Endothelial cell of umbilical vein (primary cell): ENCODE data around the gene HID1. TPM values are rescaled to one million over a fixed set of nuclear protein-coding genes. Genes with fewer than 3 reads are reported as not detected.

Source experiments
- BruUV-seq: library from RNA; stranded (reverse); fragments of 400-500 nt; replicated peaks from 2 replicates; lab custom pipeline; 2021; lab: Mats Ljungman, UMichigan
- CTCF ChIA-PET: fragments of 300-600, 350-600 bp; sonication (Branson Sonifier 250); formaldehyde crosslinking; loops from one replicate; lab custom pipeline; 2021; ENCODE audit warnings: antibody characterized with exemption, inconsistent platforms; lab: Charles Lee
- POLR2A ChIA-PET: fragments of 300-600, 350-600 bp; sonication (Branson Sonifier 250); formaldehyde crosslinking; loops from one replicate; lab custom pipeline; 2021; ENCODE audit warnings: antibody characterized with exemption, inconsistent platforms; lab: Charles Lee
- DNase-seq: peaks from one replicate; pipeline ENCODE4 v3.0.0-alpha.2; 2011; ENCODE audit warnings: low read depth, low spot score
- FAIRE-seq: peaks from 2 replicates; lab custom pipeline; 2011; peaks lifted over from hg19 to GRCh38; lab: Jason Lieb, UNC
- H2AFZ ChIP-seq: 2 replicates; pipeline ENCODE4 v1.6.0; 2012; ENCODE audit warnings: low read depth, low read length, control low read depth, inconsistent platforms
- H3K27ac ChIP-seq: 2 replicates; pipeline ENCODE4 v1.5.1; 2011; ENCODE audit warnings: low read depth, mild to moderate bottlenecking, control low read depth, low read length, moderate library complexity; ENCODE audit not compliant: insufficient read depth
- H3K27me3 ChIP-seq, 2 experiments: 2 replicates each; pipeline versions ENCODE4 v1.6.0 to v1.6.1; 2011; ENCODE audit warnings: low read length in 2 of 2, mixed read lengths in 1 of 2; ENCODE audit not compliant: control insufficient read depth in 2 of 2, insufficient read depth in 2 of 2
- H3K36me3 ChIP-seq, 2 experiments: 2 replicates in 1 of 2; 3 replicates in 1 of 2; pipeline ENCODE4 v1.5.1; 2011; ENCODE audit warnings: low read length in 2 of 2, mild to moderate bottlenecking in 1 of 2, moderate library complexity in 1 of 2; ENCODE audit not compliant: control insufficient read depth in 2 of 2, insufficient read depth in 2 of 2; ENCODE audit errors: extremely low read depth in 1 of 2
- H3K4me1 ChIP-seq: 3 replicates; pipeline ENCODE4 v1.5.1; 2011; ENCODE audit warnings: mild to moderate bottlenecking, low read length; ENCODE audit not compliant: control insufficient read depth, insufficient read depth; ENCODE audit errors: extremely low read depth
- H3K4me2 ChIP-seq: 2 replicates; pipeline ENCODE4 v1.6.1; 2011; ENCODE audit warnings: low read length, control low read depth, mixed read lengths; ENCODE audit not compliant: insufficient read depth
- H3K4me3 ChIP-seq, 3 experiments: fragments of 200-600 bp in 1 of 3; sonication (generic), shearing (Covaris generic) in 1 of 3; replicated peaks in 1 of 3; 2 replicates each; pipeline ENCODE4 v1.5.1; 2011 to 2016; ENCODE audit warnings: control low read depth in 3 of 3, low read length in 3 of 3, mild to moderate bottlenecking in 2 of 3, inconsistent platforms in 1 of 3, low read depth in 1 of 3, moderate library complexity in 1 of 3; ENCODE audit not compliant: insufficient read depth in 1 of 3
- H3K79me2 ChIP-seq: 2 replicates; pipeline ENCODE4 v1.6.0; 2012; ENCODE audit warnings: low read length, inconsistent platforms; ENCODE audit not compliant: control insufficient read depth, insufficient read depth
- H3K9ac ChIP-seq: replicated peaks from 2 replicates; pipeline ENCODE3; 2011; ENCODE audit warnings: low read length, control low read depth; ENCODE audit not compliant: insufficient read depth; ENCODE audit errors: extremely low read depth
- H3K9me1 ChIP-seq: replicated peaks from 3 replicates; pipeline ENCODE4 v1.6.0; 2011; ENCODE audit warnings: mild to moderate bottlenecking, low read length; ENCODE audit not compliant: control insufficient read depth, insufficient read depth; ENCODE audit errors: extremely low read depth
- H3K9me3 ChIP-seq: replicated peaks from 2 replicates; pipeline ENCODE4 v1.5.1; 2012; ENCODE audit warnings: low read length, inconsistent platforms; ENCODE audit not compliant: control insufficient read depth, insufficient read depth
- H4K20me1 ChIP-seq: replicated peaks from 2 replicates; pipeline ENCODE3; 2011; ENCODE audit warnings: mild to moderate bottlenecking, low read length; ENCODE audit not compliant: control insufficient read depth, insufficient read depth; ENCODE audit errors: extremely low read depth
- CTCF ChIP-seq, 2 donors: IDR thresholded peaks; 1 replicate in 1 of 2; 2 replicates in 1 of 2; pipeline ENCODE4 v1.5.1; 2011; ENCODE audit warnings: low read length in 2 of 2, mild to moderate bottlenecking in 2 of 2, moderate library complexity in 2 of 2, control low read depth in 1 of 2, inconsistent platforms in 1 of 2, low read depth in 1 of 2; ENCODE audit not compliant: insufficient read depth in 1 of 2; ENCODE audit errors: extremely low read depth in 1 of 2
- EZH2 ChIP-seq: IDR thresholded peaks from 2 replicates; pipeline ENCODE4 v1.6.1; 2012; ENCODE audit warnings: borderline replicate concordance, low read depth, mild to moderate bottlenecking, moderate library complexity, low read length, inconsistent platforms; ENCODE audit not compliant: severe bottlenecking
- FOS ChIP-seq: IDR thresholded peaks from 2 replicates; pipeline ENCODE4 v1.6.1; 2011; ENCODE audit warnings: mild to moderate bottlenecking, low read length, moderate library complexity, borderline replicate concordance; ENCODE audit not compliant: insufficient read depth
- GATA2 ChIP-seq: IDR thresholded peaks from 2 replicates; pipeline ENCODE4 v1.7.0; 2011; ENCODE audit warnings: low read depth, mild to moderate bottlenecking, moderate library complexity, mixed read lengths, low read length; ENCODE audit not compliant: insufficient read length, insufficient read depth
- JUN ChIP-seq: IDR thresholded peaks from 2 replicates; pipeline ENCODE4 v1.6.1; 2011; ENCODE audit warnings: borderline replicate concordance, low read depth; ENCODE audit not compliant: insufficient read length, insufficient read depth
- MAX ChIP-seq: IDR thresholded peaks from 2 replicates; pipeline ENCODE4 v1.6.1; 2011; ENCODE audit not compliant: insufficient read depth, insufficient read length
- MYC ChIP-seq: IDR thresholded peaks from one replicate; pipeline ENCODE4 v1.6.1; 2011; ENCODE audit warnings: mild to moderate bottlenecking, low read depth, low read length
- POLR2A ChIP-seq: IDR thresholded peaks from 2 replicates; pipeline ENCODE4 v1.6.1; 2012; ENCODE audit warnings: low read depth, mild to moderate bottlenecking, control low read depth, low read length
- POLR2AphosphoS5 ChIP-seq: IDR thresholded peaks from 2 replicates; pipeline ENCODE4 v1.6.1; 2012; ENCODE audit warnings: low read depth, mild to moderate bottlenecking, control low read depth, low read length, moderate library complexity; ENCODE audit not compliant: insufficient read depth
- dilution Hi-C: fragments of 300-500 bp; cut with MboI; formaldehyde crosslinking; loops from one replicate; pipeline ENCODE4 v1.15.0; 2019; ENCODE audit warnings: low sequenced_read_pairs; ENCODE audit not compliant: extremely low pct_ligation_motif_present
- intact Hi-C: fragments of 100-400 bp; cut with micrococcal nuclease; formaldehyde crosslinking; loops from one replicate; pipeline ENCODE4 v1.10.0; 2022
- polyA plus RNA-seq, 4 experiments: library from polyadenylated mRNA; depleted of rRNA in 3 of 4; stranded (reverse) in 3 of 4; unstranded in 1 of 4; fragments of >200 nt; gene quantifications; 2 replicates each; pipeline versions ENCODE4 v1.2.1 to v1.2.3, GENCODE V29; 2011 to 2012; ENCODE audit warnings: missing spikeins in 1 of 4
- total RNA-seq: library from RNA; stranded (reverse); gene quantifications from 2 replicates; pipeline ENCODE4 v1.2.3, GENCODE V29; 2021

The HID1 gene
- total and polyA plus RNA-seq, 2 donors (not counting 3 experiments of a cell fraction or from before 2014, with no cell fraction given), result 41.4 to 53.3 TPM

GRCh38 chr17:74964246-74964761, 8.3 kb downstream of the HID1 start:
- dilution Hi-C loops, result no loop called here

GRCh38 chr17:74963656-74964055, 8.9 kb downstream of the HID1 start:
- no peaks in the 10 kb centered on the region for H3K36me3 ChIP-seq
- no peak overlapping the region for H2AFZ ChIP-seq
- DNase-seq (no peak), FAIRE-seq (no peak)
- intact Hi-C loops, result no loop called here
- H3K4me3 ChIP-seq, result no peak overlapping the region
- no peaks in the 10 kb centered on the region for H3K79me2 ChIP-seq
- H4K20me1 ChIP-seq, result no peaks in the 10 kb centered on the region
- H3K27me3 ChIP-seq, result no peaks in the 10 kb centered on the region
- H3K9ac ChIP-seq, result no peak overlapping the region
- CTCF ChIA-PET, result interaction anchor here (0.6 to 4.8 kb wide), 11 partner anchors 8 to 238 kb away, joined by 3 to 134 read pairs (median 3); partner anchors contain the start of genes CDR2L, HID1, MRPL58 and OTOP2
- H3K4me1 ChIP-seq, result no peaks in the 10 kb centered on the region
- TF ChIP-seq GATA2, result no peak
- TF ChIP-seq MAX, result no peak
- TF ChIP-seq FOS, result no peak
- TF ChIP-seq POLR2A, result no peak
- TF ChIP-seq MYC, result no peak
- TF ChIP-seq JUN, result no peak
- TF ChIP-seq POLR2AphosphoS5, result no peak
- TF ChIP-seq EZH2, result no peak
- no peak for TF ChIP-seq CTCF (IDR thresholded peaks at IDR 0.05; ENCODE audit: extremely low read depth in 1 of 2, insufficient read depth in 1 of 2, low read depth in 1 of 2, low read length in 2 of 2)
- H3K9me1 ChIP-seq, result no peaks in the 10 kb centered on the region
- POLR2A ChIA-PET, result no interaction called here
- BruUV-seq, result no TSS peak
- H3K27ac ChIP-seq, result no peak overlapping the region
- dilution Hi-C loops, result no loop called here
- no peak overlapping the region for H3K4me2 ChIP-seq
- no peaks in the 10 kb centered on the region for H3K9me3 ChIP-seq

More at GRCh38 chr17:74964246-74964761, 8.3 kb downstream of the HID1 start:
- H3K4me2 ChIP-seq, result no peak overlapping the region
- H3K9me3 ChIP-seq, result no peaks in the 10 kb centered on the region
- no peak overlapping the region for H3K9ac ChIP-seq
- no peaks in the 10 kb centered on the region for H3K36me3 ChIP-seq
- intact Hi-C loops, result no loop called here
- H2AFZ ChIP-seq, result no peak overlapping the region
- no peaks in the 10 kb centered on the region for H3K27me3 ChIP-seq
- no peaks in the 10 kb centered on the region for H3K4me1 ChIP-seq
- H3K79me2 ChIP-seq, result no peaks in the 10 kb centered on the region
- DNase-seq (no peak), FAIRE-seq (no peak)
- TF ChIP-seq JUN, result no peak
- no peak overlapping the region for H3K27ac ChIP-seq
- no peaks in the 10 kb centered on the region for H3K9me1 ChIP-seq
- ChIA-PET POLR2A (no interaction called here), CTCF (interaction anchor here (0.9 to 4.8 kb wide), 6 partner anchors 27 to 238 kb away, joined by 3 to 130 read pairs (median 4); partner anchors contain the start of gene OTOP2)
- H3K4me3 ChIP-seq, result no peak overlapping the region
- no peaks in the 10 kb centered on the region for H4K20me1 ChIP-seq
- no TSS peak for BruUV-seq
